Stimulated activated CD4-positive, alpha-beta T cell treated with anti-CD3 and anti-CD28 coated beads, Interleukin-4, amount 100 ng/mL, for 1 hour (primary cell): ENCODE data around the gene PLA2G4F.

Experiments used
- DNase-seq: peaks from one replicate; pipeline ENCODE4 v3.0.0-alpha.2; 2020

PLA2G4F gene

GRCh38 chr15:42163947-42164550 is 7.6 kb upstream of the PLA2G4F start:
- DNase-seq: no peak

GRCh38 chr15:42163291-42163690 is 6.9 kb upstream of the PLA2G4F start:
- no peak for DNase-seq

DNA sequence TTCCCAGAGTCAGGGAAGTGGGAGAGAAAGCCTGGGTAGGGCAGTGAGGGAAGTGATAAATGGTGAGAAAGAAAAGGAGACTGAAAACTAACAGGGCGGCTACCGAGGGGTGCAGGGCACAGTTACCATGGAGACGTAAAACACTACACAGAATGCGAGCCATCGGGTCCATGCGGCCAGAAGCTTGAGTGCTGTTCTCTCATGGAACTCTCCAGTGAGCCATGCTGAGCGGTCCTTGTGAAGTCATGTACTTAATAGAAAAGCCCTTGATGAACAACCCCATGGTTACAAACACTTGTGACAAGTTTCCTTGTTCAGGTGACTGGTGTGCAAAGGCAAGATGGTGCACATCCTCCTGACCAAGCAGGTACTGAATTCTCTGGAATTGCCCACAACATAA is 3.7 kb upstream of the PLA2G4F start:
- DNase-seq: no peak

DNA sequence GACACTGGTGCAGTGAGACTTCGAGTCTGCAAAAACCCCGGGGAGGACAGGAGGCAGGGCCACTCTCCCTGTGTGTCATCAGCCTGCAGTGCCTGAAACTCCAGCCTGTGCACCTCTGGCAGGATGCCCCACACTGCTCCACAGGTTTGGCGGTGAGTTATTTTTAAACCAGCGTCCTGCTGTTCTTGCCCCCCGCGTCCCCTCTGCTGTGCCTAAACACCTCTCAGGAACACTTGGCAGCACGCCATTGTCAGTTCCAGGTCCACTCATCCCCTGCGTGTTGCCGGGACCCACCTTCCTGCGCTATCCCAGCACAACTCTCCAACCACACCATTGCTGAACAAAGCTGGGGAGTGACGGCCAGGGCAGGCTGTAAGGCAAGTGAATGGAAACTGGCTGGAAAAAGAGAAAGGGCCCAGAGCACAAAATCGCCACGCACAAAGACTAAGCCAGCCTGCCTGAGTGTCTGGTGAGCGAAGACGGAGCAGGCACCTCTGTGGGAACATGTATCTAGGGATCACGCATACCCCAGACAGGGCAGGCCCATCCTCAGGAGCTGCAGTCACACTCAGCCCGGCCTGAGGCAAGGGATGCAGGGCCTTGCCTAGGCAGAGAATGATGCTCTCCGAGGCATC is 3.1 kb upstream of the PLA2G4F start:
- no peak for DNase-seq

DNA sequence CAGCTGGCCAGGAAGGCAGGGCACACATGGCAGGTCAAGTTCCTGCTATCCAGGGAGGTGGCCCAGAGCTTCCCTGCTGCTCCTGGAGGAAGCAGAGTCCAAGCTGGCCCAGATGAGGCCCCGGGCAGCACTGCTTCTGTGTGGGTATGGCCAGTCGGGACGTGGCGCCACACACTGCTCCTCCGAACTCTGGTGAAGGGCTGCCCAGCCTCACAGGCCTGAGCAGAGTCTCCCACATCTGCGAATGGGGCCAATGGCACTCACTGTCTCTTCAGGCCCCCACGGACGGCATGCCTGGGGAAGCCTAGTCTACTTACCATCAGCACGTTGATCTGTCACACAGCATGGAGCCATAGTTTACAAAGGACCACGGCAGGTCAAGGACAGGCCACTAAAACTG is 2.5 kb upstream of the PLA2G4F start:
- no peak for DNase-seq

- DNase-seq: no peak
Observed at GRCh38 chr15:42157981-42158765, 1.7 kb upstream of the PLA2G4F start.

- no peak for DNase-seq
Observed at GRCh38 chr15:42157381-42157780, 945 bp upstream of the PLA2G4F start.

DNA sequence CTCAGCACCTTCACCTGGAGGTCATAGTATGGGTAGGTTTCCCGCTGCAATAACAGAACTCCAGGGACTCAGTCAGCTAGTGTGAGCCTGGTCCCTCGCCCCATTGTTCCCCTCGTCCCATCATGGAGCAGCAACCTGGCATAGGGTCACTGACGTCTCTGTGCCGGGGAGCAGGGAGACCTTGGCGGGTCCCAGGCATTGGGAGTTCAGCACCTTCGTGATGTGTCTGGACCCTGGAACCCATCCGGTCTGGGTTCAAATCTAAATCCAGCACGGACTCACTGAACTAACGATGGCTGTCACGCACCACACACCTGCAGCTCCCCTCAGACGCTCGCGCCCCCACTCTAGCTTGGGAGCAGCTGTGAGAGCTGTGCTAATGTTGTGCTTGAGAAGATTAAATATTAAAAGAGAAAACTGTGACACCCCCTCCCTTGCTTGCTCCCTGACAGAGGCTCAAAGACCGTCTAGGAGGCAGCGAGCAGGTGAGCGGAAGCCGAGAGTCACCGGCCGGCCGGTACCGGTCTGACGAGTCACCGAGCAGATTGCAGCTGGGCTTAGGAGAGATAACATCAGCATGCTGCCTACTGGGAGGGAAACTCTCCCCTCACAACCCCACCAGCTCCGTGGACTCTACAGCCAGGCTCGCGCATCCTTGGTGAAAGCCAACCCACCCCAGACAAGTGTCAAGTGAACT is 742 bp downstream of the PLA2G4F start:
- no peak for DNase-seq

DNA sequence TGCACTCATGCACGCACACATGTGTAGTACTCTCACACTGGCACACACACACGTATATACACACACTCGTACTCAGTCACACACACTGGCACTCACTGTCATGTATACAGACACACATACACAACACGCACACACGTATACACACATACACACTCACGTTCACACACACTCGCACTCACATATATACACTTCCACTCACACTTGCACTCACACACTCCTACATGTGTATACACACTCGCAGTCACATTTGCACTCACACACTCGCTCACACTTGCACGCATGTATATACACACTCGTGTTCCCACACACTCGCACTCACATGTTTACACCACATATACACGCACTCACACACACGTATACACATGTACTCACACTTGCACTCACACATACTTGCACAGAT is 1.5 kb downstream of the PLA2G4F start:
- DNase-seq: no peak

GRCh38 chr15:42154212-42154941 is 2.1 kb downstream of the PLA2G4F start:
- no peak for DNase-seq

DNA sequence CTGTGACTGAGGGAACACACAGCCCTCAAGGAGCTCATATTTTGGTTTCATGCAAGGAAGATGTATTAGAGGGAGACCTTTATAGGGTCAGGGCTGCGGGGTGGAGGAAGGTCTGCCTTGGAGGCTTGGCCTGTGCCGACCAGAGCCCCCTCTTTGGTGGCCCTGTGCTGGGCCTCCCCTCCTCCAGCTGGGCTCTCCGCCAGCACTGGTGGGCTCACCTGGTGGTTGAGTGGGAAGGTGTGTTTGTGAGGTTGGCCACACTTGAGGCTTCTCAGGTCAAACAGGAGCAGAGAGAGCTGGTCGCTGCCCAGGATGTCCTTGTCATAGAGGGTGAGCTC is 2.6 kb downstream of the PLA2G4F start:
- DNase-seq: no peak

GRCh38 chr15:42152921-42153698 is 3.3 kb downstream of the PLA2G4F start:
- DNase-seq: no peak

DNA sequence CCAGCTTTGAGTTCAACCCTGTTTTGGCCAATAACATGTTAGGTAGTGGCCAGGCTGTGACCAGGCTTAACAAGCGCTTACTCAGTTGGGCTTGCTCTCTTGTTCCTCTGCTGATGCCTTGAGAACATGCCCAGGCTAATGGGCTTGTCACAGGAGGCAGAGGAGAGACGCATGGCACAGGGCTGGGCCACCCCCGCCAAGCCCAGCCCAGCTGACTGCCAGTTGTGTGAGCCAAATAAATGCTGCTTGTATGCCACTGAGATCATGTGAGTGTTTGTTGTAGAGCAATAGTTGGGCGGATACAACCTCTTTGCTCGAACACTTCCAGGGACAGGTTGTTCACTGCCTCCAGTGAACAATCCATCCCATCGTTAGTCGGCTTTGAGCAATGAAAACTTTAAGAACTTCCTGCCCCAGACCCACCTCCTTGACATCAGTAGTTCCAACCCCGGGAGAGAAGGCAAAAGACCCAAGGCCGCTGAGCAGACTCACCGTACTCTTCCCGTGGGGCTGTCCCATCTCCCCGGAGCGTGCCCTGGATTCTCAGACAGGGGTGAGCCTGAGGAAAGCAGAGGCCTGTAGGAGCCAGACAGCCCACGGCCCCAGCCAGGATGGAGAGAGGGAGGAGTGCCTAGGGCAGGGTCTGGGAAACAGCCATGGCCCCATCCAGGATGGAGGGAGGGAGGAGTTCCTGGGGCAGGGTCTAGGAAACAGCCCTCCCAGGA is 4.1 kb downstream of the PLA2G4F start:
- no peak for DNase-seq

DNA sequence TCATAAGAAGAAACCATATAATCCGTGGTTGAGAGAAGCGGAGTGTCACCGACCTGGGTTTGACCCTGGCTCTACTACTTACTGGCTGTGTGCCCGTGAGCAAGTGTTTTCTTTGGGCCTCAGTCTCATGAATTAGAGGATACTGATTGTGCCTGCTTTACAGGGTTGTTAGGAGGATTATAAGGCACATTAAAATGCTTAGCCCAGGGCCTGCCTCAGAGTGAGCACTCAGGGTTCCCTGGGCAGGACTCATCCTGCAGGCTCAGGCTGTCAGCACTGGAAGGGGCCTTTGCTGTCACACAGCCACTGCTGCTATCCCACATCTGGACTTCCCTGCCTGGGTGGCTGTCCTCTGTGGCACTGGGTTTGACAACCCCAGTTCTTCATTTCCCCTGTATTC is 4.7 kb downstream of the PLA2G4F start:
- DNase-seq: no peak

- no peak for DNase-seq
Observed at GRCh38 chr15:42151141-42151561, 5.3 kb downstream of the PLA2G4F start.

DNA sequence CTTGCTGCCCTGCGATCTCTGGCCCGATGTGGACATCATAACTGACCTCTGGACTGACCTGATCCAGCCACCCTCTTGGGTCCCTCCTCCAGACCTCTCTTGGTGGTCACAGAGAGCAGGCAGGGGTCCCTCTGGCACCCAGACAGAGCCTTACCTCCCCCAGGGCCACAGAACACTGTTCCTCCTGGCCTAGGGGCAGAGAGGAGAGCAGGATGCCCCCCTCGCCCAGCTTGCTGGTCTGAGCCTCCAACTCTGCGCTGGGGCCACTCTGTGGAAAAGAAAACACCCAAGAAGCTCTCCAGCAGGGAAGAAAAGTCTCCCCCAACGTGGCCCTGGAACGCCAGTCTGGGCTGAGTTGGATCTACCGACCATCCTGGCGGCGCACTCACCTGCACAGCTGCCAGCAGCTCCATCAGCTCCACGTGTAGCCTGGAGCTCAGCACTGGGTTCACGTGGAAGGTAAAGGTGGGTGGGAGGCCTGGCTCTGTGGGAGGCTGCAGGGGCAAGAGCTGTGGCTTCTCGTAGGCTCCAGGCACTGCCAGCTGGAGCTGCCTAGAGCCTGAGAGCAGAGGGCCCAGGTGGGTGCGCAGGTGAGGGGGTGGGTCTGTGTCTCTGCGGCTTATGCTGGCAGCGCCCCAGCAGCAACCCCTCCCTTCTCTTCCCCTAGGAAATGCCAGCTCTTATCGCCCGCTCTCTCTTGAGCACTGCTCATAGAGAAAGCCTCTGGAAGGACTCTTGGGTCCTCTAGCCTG is 6.0 kb downstream of the PLA2G4F start:
- no peak for DNase-seq

DNA sequence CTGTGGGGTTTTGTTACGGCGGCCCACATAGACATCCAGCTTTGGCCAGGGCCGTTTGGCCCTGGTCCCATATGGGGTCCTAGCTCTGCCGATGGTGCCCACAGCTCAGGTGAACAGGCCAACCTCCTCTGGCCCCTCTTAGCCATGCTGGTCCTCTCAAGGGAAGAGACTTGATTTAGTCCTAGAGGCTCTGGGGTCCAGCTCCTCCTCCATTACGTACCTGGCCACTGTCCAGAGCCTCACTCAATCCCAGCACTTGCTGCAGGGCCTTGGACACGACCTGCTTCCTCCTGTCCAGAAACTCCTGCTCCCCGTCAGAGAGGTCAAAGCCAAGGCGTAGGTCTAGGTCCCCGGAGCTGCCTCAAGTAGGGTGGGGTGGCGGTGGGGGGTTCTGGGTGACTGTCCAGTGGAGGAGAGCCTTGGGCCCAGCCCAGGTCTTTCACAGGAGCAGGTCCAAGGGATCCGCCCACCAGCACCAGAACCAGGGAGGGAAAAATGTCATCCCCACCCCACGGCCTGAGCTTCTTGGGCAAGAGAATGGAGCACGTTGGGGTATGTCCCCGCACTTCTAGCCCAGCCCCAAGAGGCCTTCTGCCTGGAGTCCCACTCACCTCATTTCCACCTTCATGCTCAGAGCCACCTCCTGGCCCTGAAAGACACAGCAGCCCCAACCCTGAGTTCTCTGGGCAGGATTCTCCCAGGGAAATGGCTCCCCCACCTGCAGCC is 6.8 kb downstream of the PLA2G4F start:
- DNase-seq: no peak

GRCh38 chr15:42148808-42149492 is 7.5 kb downstream of the PLA2G4F start:
- no peak for DNase-seq

- no peak for DNase-seq
Observed at GRCh38 chr15:42147431-42147735, 9.1 kb downstream of the PLA2G4F start.
